Right ventricle myocardium superior (tissue), 1 donor: ENCODE data around the gene TNIK. TPM values are rescaled to one million over a fixed set of nuclear protein-coding genes. Genes with fewer than 3 reads are reported as not detected.

Experiments used
- ATAC-seq: fragments of 200-7000 bp; cut with Tn5 transposase; one replicate; pipeline ENCODE4 v1.9.1; 2020; ENCODE audit warnings: mild to moderate bottlenecking; ENCODE audit not compliant: poor library complexity
- DNase-seq: peaks from one replicate; pipeline ENCODE4 v3.0.0-alpha.2; 2020
- intact Hi-C: fragments of 100-400 bp; cut with DNase I; formaldehyde crosslinking; loops from one replicate; pipeline ENCODE4 v1.11.2; 2022
- total RNA-seq: library from RNA; stranded (reverse); fragmentation: NEBNext Ultra II Directional; extraction: Animal tissue kit (Norgen Biotek cat#: 25700); gene quantifications from one replicate; pipeline ENCODE4 v1.2.1, GENCODE V29; 2021
- donor health status: DM: no; HTN: yes; CAD: no; lungs with severe emphysema.

The TNIK gene
- total RNA-seq, 1 donor from 2014 or later = 22.5 TPM

GRCh38 chr3:171342200-171342599 lies 118.0 kb downstream of the TNIK start:
- ATAC-seq = no peak
- DNase-seq = no peak
- intact Hi-C loops = no loop called here

GRCh38 chr3:171340434-171340833 lies 119.8 kb downstream of the TNIK start:
- intact Hi-C loops = no loop called here
- DNase-seq (no peak), ATAC-seq (no peak)

DNA sequence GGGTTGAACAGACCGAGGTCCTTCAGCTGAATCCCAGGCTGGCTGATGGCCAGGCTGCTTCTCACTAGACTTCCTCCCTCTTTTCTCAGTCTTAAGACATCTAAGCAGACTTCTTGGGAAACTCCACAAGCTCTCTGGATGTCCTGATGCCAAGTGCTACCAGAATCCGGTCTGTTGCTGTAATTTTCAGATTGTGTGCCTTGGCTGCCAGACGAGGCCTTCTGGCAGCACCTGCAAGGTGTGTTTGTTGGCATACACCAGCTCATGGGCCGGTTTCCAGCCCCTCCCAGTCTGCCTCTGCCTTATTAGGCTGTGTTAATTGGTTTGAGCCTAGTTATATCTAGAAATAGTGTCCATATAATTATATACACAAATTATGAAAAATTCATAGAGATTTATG lies 120.6 kb downstream of the TNIK start:
- intact Hi-C loops = no loop called here
- no peak for ATAC-seq
- no peak for DNase-seq

- intact Hi-C loops = no loop called here
- no peak for DNase-seq
- no peak for ATAC-seq
These were observed 123.8 kb downstream of the TNIK start for GRCh38 chr3:171336406-171336805.

DNA sequence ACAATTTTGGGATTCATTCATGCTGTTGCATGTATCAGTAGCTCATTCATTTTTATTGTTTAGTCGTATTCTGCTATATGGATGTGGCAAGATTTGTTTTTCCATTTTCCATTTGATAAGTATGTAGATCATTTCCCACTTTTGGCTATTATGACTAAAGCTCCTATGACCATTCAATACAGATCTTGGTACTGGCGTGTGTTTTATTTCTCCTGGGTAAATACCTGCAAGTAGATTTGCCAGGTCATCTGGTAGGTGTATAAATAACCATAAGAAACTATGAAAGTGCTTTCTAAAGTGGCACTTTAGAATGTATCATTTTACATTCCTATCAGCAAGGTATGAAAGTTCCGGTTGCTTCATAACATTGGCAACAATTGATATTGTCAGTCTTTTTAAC lies 124.6 kb downstream of the TNIK start:
- intact Hi-C loops = no loop called here
- ATAC-seq (no peak), DNase-seq (no peak)

- peak; percentile 65 for DNase-seq
These were observed 125.8 kb downstream of the TNIK start for GRCh38 chr3:171334465-171334811.

GRCh38 chr3:171333784-171334464 lies 126.3 kb downstream of the TNIK start:
- DNase-seq (no peak), ATAC-seq (peak; percentile 11)
- intact Hi-C loops = no loop called here

More at GRCh38 chr3:171334465-171334811, 125.8 kb downstream of the TNIK start:
- peak; percentile 88 for ATAC-seq
- intact Hi-C loops = no loop called here

DNA sequence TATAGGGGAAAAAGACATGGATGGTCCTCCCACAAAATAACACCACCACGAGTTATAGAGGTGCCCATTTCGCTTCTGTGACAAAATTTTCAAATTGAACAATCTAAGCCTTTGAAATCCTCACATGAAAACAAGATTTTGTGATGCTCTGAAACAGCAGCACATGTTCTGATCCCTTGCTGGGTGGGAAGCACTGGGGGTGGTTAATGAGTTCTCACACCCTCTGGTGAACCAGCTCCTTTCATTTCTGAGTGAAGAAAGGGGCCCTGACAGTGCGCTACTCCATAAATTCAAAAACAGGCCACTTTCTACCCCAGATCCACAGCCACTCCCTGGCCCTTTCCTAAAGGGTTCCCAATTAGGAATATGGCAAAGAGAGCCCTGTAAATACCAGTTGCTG lies 129.3 kb downstream of the TNIK start:
- ATAC-seq (no peak), DNase-seq (no peak)
- intact Hi-C loops = no loop called here

DNA sequence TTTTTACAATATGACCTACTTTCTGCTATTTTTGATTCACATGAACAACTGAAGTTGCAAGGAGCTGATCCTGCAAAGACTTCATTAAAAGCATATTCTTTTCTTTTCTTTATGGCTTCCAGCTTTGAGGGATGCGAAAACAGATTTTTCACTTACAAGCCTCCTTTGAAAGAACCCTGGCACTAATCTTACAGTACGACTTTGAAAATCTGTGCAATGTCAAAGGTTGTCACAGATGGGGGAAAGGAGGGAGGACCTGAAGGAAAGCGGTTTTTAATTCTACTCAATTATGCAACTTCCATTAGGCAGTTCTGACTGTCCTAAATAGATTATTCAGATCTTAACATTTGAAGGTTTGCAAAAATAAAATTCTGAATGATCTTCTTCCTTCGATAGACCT lies 130.5 kb downstream of the TNIK start:
- intact Hi-C loops = loop anchor here (10.0 kb wide), 2 partner anchors 145 to 235 kb away; no protein-coding TSS in a partner anchor
- DNase-seq (no peak), ATAC-seq (peak; percentile 35)

GRCh38 chr3:171328419-171329082 lies 131.7 kb downstream of the TNIK start:
- DNase-seq (peak; percentile 47), ATAC-seq (peak; percentile 33)
- intact Hi-C loops = loop anchor here (10.0 kb wide), 2 partner anchors 144 to 236 kb away; no protein-coding TSS in a partner anchor

GRCh38 chr3:171327441-171328174 lies 132.6 kb downstream of the TNIK start:
- intact Hi-C loops = loop anchor here (10.0 kb wide), 2 partner anchors 143 to 237 kb away; no protein-coding TSS in a partner anchor
- no peak for ATAC-seq
- no peak for DNase-seq

DNA sequence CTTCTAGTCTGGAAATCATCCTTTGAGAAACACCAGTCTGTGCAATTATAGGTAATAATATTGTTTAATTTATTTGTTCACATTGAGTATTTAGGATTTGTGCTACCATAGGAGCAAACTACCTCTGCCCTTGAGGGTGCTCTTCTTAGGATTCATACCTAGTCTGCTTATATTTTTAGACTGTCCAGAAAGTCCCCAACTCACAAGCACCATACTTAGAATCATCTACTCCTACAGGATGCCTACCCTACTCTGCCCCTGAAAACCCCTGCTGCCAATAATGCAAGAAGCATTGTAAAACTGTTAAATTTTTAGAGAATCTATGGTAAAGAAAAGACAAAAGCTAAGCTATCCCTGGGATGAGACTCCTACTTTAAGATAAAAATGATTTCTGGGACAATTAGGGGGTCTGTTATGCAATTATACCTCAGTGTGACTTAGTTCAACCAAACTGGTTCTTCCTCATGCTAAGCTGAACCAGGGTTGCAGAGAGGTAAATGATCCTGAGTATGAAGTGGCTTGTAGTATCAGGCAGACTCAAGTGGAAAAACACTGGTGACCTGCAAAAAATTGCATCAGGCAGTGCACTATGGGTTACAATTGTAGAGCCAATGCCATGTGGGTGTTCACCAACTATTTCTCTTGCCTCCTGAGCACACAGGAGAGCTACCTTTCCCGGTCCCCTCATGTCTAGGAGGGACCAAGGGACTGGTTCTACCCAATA lies 133.3 kb downstream of the TNIK start:
- DNase-seq (no peak), ATAC-seq (no peak)
- intact Hi-C loops = loop anchor here (10.0 kb wide), 2 partner anchors 142 to 238 kb away; no protein-coding TSS in a partner anchor

- no peak for DNase-seq
- ATAC-seq = peak; percentile 49
- intact Hi-C loops = loop anchor here (10.0 kb wide), 2 partner anchors 139 to 241 kb away; no protein-coding TSS in a partner anchor
These were observed 136.2 kb downstream of the TNIK start for GRCh38 chr3:171323938-171324536.

DNA sequence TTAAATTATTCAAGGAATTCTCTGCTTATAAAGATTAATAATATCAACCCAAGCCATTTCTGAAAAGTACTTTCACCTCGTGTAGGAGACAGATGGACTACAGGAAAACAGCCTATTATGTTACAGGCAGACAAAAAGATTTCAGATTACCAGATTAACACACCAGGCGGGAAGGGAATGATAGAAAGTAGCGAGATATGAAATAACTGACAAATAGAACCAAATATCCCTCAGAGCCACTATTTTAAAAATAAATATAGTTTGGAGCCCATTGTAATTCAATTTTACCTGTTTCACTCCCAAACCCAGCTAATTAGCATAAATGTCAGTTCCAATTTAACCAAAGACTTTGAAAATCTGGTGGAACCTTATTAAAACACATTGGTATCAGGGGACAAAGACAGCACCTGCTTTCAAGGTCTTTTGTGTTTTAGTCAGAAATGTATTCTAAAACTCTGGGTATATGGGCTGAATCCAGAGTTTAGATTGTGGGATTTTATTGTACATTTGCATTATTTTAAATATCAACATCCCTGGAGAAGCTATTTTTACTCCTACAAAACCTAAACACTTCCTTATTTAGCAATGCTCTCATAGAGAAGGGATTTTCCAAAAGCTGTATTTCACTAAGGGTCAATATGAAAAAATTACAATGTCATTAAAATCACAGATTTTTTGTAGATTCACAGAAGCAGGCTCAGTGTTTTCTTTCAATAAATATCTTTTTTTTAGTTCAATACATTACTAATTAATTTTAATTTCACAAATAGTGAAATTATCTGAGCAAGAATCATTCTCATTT lies 138.4 kb downstream of the TNIK start:
- intact Hi-C loops = loop anchor here (10.0 kb wide), 2 partner anchors 137 to 243 kb away; no protein-coding TSS in a partner anchor
- ATAC-seq (no peak), DNase-seq (no peak)

GRCh38 chr3:171320750-171321558 lies 139.3 kb downstream of the TNIK start:
- ATAC-seq = peak; percentile 93
- intact Hi-C loops = loop anchor here (10.0 kb wide), 2 partner anchors 136 to 244 kb away; no protein-coding TSS in a partner anchor
- DNase-seq = no peak

GRCh38 chr3:171317171-171317570 lies 143.0 kb downstream of the TNIK start:
- ATAC-seq = peak; percentile 84
- intact Hi-C loops = no loop called here
- DNase-seq = peak; percentile 51

DNA sequence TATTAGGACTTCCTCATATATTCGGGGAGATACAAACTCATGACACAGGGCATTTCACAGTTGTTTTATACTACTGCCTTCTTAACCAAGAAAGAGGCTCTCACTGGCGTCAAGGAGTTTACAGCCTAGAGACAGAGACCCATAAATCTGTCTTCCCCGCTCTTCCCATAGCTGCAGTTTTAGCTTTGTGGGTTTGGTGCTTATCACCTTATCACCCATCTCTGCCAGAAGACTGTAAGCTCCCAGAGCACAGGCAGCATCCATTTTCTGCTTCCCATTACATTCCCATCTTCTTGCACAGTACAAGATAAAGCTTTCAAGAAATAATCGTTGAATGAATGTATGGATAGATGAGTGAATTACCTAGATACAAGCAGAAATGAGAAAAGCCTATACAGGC lies 144.3 kb downstream of the TNIK start:
- ATAC-seq = no peak
- intact Hi-C loops = no loop called here
- no peak for DNase-seq
